Measurements from ENCODE around the gene COX20.
"Not testable (repeated sequence)": the region's sequence is repeated elsewhere in the genome, so short reads cannot be mapped to it uniquely, and the experiment has no call there.

Gene COX20

GRCh38 chr1:244794071-244794470 lies 41.4 kb upstream of the COX20 start:
- Histone ChIP-seq H3F3A (ENCODE audit: control insufficient read depth, insufficient read depth) (no peaks in the 10 kb centered on the region), H3K9me2 (replicated peaks; ENCODE audit: control insufficient read depth, low read length) (no peaks in the 10 kb centered on the region), H3K79me2 (ENCODE audit: control insufficient read depth, low read length) (no peaks in the 10 kb centered on the region), H3K4me3 (ENCODE audit: low read length) (no peak overlapping the region), H3K27ac (ENCODE audit: low read depth, low read length) (no peak overlapping the region), H3K4me2 (ENCODE audit: low read length) (no peak overlapping the region), H4K20me1 (ENCODE audit: control insufficient read depth, insufficient read depth, low read depth, low read length) (no peaks in the 10 kb centered on the region), H3K4me1 (ENCODE audit: control insufficient read depth, low read length) (no peaks in the 10 kb centered on the region), H3K36me3 (ENCODE audit: control insufficient read depth, low read length) (no peaks in the 10 kb centered on the region), H3K27me3 (ENCODE audit: control insufficient read depth, low read length) (0 out of 2 replicates have a peak, but pooled peaks cover 6% of the 10 kb centered on the region), H3K9me3 (ENCODE audit: control insufficient read depth, insufficient read depth, low read length) (no peaks in the 10 kb centered on the region)
- TF ChIP-seq CTCF (IDR thresholded peaks at IDR 0.05; ENCODE audit: low read depth, low read length, poor library complexity, severe bottlenecking) (no peak), EZH2phosphoT487 (IDR thresholded peaks at IDR 0.05; ENCODE audit: borderline replicate concordance, low read length) (no peak)

GRCh38 chr1:244794516-244794915 lies 40.9 kb upstream of the COX20 start:
- H3K36me3 ChIP-seq (ENCODE audit: control insufficient read depth, low read length); H3K79me2 ChIP-seq (ENCODE audit: control insufficient read depth, low read length); H3K27ac ChIP-seq (ENCODE audit: low read depth, low read length); H3K4me2 ChIP-seq (ENCODE audit: low read length); H3F3A ChIP-seq (ENCODE audit: control insufficient read depth, insufficient read depth); H3K27me3 ChIP-seq (ENCODE audit: control insufficient read depth, low read length); H3K4me1 ChIP-seq (ENCODE audit: control insufficient read depth, low read length); H4K20me1 ChIP-seq (ENCODE audit: control insufficient read depth, insufficient read depth, low read depth, low read length); H3K9me2 ChIP-seq (replicated peaks; ENCODE audit: control insufficient read depth, low read length); H3K4me3 ChIP-seq (ENCODE audit: low read length); H3K9me3 ChIP-seq (ENCODE audit: control insufficient read depth, insufficient read depth, low read length): not testable (repeated sequence)

- 0 out of 2 replicates have a peak, but pooled peaks cover 6% of the 10 kb centered on the region for H3K27me3 ChIP-seq (ENCODE audit: control insufficient read depth, low read length)
- TF ChIP-seq EZH2phosphoT487 (IDR thresholded peaks at IDR 0.05; ENCODE audit: borderline replicate concordance, low read length) (no peak), CTCF (IDR thresholded peaks at IDR 0.05; ENCODE audit: low read depth, low read length, poor library complexity, severe bottlenecking) (peak; percentile 93)
- no peaks in the 10 kb centered on the region for H3F3A ChIP-seq (ENCODE audit: control insufficient read depth, insufficient read depth)
- no peak overlapping the region for H3K27ac ChIP-seq (ENCODE audit: low read depth, low read length)
- no peaks in the 10 kb centered on the region for H3K79me2 ChIP-seq (ENCODE audit: control insufficient read depth, low read length)
- H3K4me1 ChIP-seq (ENCODE audit: control insufficient read depth, low read length), result peaks cover 9% of the 10 kb centered on the region
- no peak overlapping the region for H3K4me2 ChIP-seq (ENCODE audit: low read length)
- no peak overlapping the region for H3K4me3 ChIP-seq (ENCODE audit: low read length)
- no peaks in the 10 kb centered on the region for H3K36me3 ChIP-seq (ENCODE audit: control insufficient read depth, low read length)
- no peaks in the 10 kb centered on the region for H3K9me2 ChIP-seq (replicated peaks; ENCODE audit: control insufficient read depth, low read length)
- no peaks in the 10 kb centered on the region for H4K20me1 ChIP-seq (ENCODE audit: control insufficient read depth, insufficient read depth, low read depth, low read length)
- no peaks in the 10 kb centered on the region for H3K9me3 ChIP-seq (ENCODE audit: control insufficient read depth, insufficient read depth, low read length)
These were observed 38.6 kb upstream of the COX20 start for GRCh38 chr1:244796719-244797406.

- H3K4me2 ChIP-seq (ENCODE audit: low read length), result peak overlapping the region; percentile 46
- H3F3A ChIP-seq (ENCODE audit: control insufficient read depth, insufficient read depth), result no peaks in the 10 kb centered on the region
These were observed 34.6 kb upstream of the COX20 start for GRCh38 chr1:244800821-244801220.

More at GRCh38 chr1:244800821-244801220, 34.6 kb upstream of the COX20 start:
- H3K4me1 ChIP-seq (ENCODE audit: control insufficient read depth, low read length), result peaks cover 9% of the 10 kb centered on the region
- no peak overlapping the region for H3K4me3 ChIP-seq (ENCODE audit: low read length)
- no peak overlapping the region for H3K27ac ChIP-seq (ENCODE audit: low read depth, low read length)
- TF ChIP-seq EZH2phosphoT487 (IDR thresholded peaks at IDR 0.05; ENCODE audit: borderline replicate concordance, low read length) (no peak), CTCF (IDR thresholded peaks at IDR 0.05; ENCODE audit: low read depth, low read length, poor library complexity, severe bottlenecking) (no peak)
- H3K79me2 ChIP-seq (ENCODE audit: control insufficient read depth, low read length), result no peaks in the 10 kb centered on the region
- H3K9me2 ChIP-seq (replicated peaks; ENCODE audit: control insufficient read depth, low read length), result no peaks in the 10 kb centered on the region
- H4K20me1 ChIP-seq (ENCODE audit: control insufficient read depth, insufficient read depth, low read depth, low read length), result no peaks in the 10 kb centered on the region
- 0 out of 2 replicates have a peak, but pooled peaks cover 6% of the 10 kb centered on the region for H3K27me3 ChIP-seq (ENCODE audit: control insufficient read depth, low read length)
- H3K36me3 ChIP-seq (ENCODE audit: control insufficient read depth, low read length), result no peaks in the 10 kb centered on the region
- no peaks in the 10 kb centered on the region for H3K9me3 ChIP-seq (ENCODE audit: control insufficient read depth, insufficient read depth, low read length)
